ENCODE data around the gene CDC20. TPM values are rescaled to one million over a fixed set of nuclear protein-coding genes. Genes with fewer than 3 reads are reported as not detected.

CDC20 gene
- total and polyA plus RNA-seq, 4 donors = 0.36 to 1.1 (median 0.84) TPM

Small RNAs within 50 kb of the gene (microRNA-seq; reads per million reads assigned to microRNA genes)
- gene MIR6734 = 2.0 to 8.3 reads per million in 2 donors

Other genes starting within 250 kb of the CDC20 start
- 10 to 100 TPM; 28.0 to 29.0 TPM for gene EBNA1BP2, start 186.7 kb upstream of the CDC20 start, total RNA-seq
- gene EBNA1BP2, start 186.7 kb upstream of the CDC20 start, polyA plus RNA-seq = 10 to 100 TPM; 52.6 to 58.6 TPM
- gene CFAP57, start 186.7 kb upstream of the CDC20 start, total RNA-seq = under 1 TPM in 1 of 2 donors, not detected in 1; 0.13 TPM
- 1 to 10 TPM in 1 of 2 donors, under 1 TPM in 1; under 0.01 to 1.3 TPM for gene CFAP57, start 186.7 kb upstream of the CDC20 start, polyA plus RNA-seq
- not detected for gene TMEM125, start 89.0 kb upstream of the CDC20 start, total RNA-seq
- 1 to 10 TPM in 1 of 2 donors, not detected in 1; 6.1 TPM for gene TMEM125, start 89.0 kb upstream of the CDC20 start, polyA plus RNA-seq
- not detected for gene C1orf210, start 73.4 kb upstream of the CDC20 start, total RNA-seq
- 1 to 10 TPM in 1 of 2 donors, not detected in 1; 2.3 TPM for gene C1orf210, start 73.4 kb upstream of the CDC20 start, polyA plus RNA-seq
- 10 to 100 TPM; 41.0 to 65.3 TPM for gene TIE1, start 58.0 kb upstream of the CDC20 start, total RNA-seq
- 1 to 10 TPM; 4.0 to 4.1 TPM for gene TIE1, start 58.0 kb upstream of the CDC20 start, polyA plus RNA-seq
- under 1 TPM; 0.18 to 0.52 TPM for gene MPL, start 21.2 kb upstream of the CDC20 start, total RNA-seq
- under 1 TPM in 1 of 2 donors, not detected in 1; 0.20 TPM for gene MPL, start 21.2 kb upstream of the CDC20 start, polyA plus RNA-seq
- 10 to 100 TPM; 57.4 to 57.9 TPM for gene ELOVL1, start 9.0 kb downstream of the CDC20 start, total RNA-seq
- 10 to 100 TPM; 27.8 to 60.5 TPM for gene ELOVL1, start 9.0 kb downstream of the CDC20 start, polyA plus RNA-seq
- 10 to 100 TPM; 32.6 to 34.9 TPM for gene MED8, start 30.8 kb downstream of the CDC20 start, total RNA-seq
- gene MED8, start 30.8 kb downstream of the CDC20 start, polyA plus RNA-seq = 10 to 100 TPM; 28.9 to 32.2 TPM
- 10 to 100 TPM; 70.6 to 91.5 TPM for gene SZT2, start 30.9 kb downstream of the CDC20 start, total RNA-seq
- gene SZT2, start 30.9 kb downstream of the CDC20 start, polyA plus RNA-seq = 10 to 100 TPM in 1 of 2 donors, 1 to 10 TPM in 1; 5.6 to 22.6 TPM
- gene HYI, start 95.0 kb downstream of the CDC20 start, total RNA-seq = 10 to 100 TPM; 38.0 to 63.3 TPM
- gene HYI, start 95.0 kb downstream of the CDC20 start, polyA plus RNA-seq = 100 to 1,000 TPM in 1 of 2 donors, 10 to 100 TPM in 1; 63.9 to 190 TPM
- 10 to 100 TPM; 59.6 to 86.2 TPM for gene PTPRF, start 171.9 kb downstream of the CDC20 start, total RNA-seq
- gene PTPRF, start 171.9 kb downstream of the CDC20 start, polyA plus RNA-seq = 10 to 100 TPM; 11.6 to 21.7 TPM

All from aorta (tissue), 4 donors.